Measurements from ENCODE around the gene H3-3A. TPM values are rescaled to one million over a fixed set of nuclear protein-coding genes. Genes with fewer than 3 reads are reported as not detected.

The H3-3A gene
- total and polyA plus RNA-seq, 10 donors: 362 to 1,089 (median 575) TPM

DNA sequence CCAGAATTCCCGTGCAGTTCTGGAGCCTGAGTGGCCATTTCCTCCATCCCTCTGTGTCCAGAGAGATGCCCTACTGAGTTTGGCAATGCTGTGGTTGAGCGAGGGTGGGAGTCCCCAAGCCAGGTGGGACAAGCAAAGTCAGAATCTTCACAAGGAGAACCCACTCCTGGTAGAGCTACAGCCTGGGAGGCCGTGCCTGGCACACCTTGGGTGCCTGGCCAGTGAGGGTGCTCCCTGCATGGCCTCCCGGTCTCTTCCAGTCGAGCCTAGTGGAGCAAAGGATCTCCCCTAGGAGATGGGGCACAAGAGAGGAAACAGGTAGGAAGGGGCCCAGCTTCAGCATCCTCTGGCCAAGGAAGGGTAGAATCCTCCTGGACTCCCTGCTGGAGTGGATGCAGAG lies 57.9 kb downstream of the H3-3A start:
- Histone ChIP-seq H3K36me3 (no peaks in the 10 kb centered on the region), H3K4me1 (peaks cover 9 to 62% (median 45%) of the 10 kb centered on the region in 6 donors), H3K9me3 (no peaks in the 10 kb centered on the region), H3K27me3 (replicated peaks in 1 of 7) (peaks cover 0 to 10% (median 0%) of the 10 kb centered on the region in 7 donors), H3K27ac (no peak overlapping the region), H3K4me3 (no peak overlapping the region)
- DNase-seq: peak; percentile 74
- no peak for TF ChIP-seq POLR2AphosphoS5 (IDR thresholded peaks at IDR 0.05)
- no peak for TF ChIP-seq POLR2A (IDR thresholded peaks at IDR 0.05)
- TF ChIP-seq, protein P1, sequence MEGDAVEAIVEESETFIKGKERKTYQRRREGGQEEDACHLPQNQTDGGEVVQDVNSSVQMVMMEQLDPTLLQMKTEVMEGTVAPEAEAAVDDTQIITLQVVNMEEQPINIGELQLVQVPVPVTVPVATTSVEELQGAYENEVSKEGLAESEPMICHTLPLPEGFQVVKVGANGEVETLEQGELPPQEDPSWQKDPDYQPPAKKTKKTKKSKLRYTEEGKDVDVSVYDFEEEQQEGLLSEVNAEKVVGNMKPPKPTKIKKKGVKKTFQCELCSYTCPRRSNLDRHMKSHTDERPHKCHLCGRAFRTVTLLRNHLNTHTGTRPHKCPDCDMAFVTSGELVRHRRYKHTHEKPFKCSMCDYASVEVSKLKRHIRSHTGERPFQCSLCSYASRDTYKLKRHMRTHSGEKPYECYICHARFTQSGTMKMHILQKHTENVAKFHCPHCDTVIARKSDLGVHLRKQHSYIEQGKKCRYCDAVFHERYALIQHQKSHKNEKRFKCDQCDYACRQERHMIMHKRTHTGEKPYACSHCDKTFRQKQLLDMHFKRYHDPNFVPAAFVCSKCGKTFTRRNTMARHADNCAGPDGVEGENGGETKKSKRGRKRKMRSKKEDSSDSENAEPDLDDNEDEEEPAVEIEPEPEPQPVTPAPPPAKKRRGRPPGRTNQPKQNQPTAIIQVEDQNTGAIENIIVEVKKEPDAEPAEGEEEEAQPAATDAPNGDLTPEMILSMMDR (IDR thresholded peaks at IDR 0.05 in 8 of 11, conservative IDR thresholded peaks at IDR 0.05 in 3 of 11): no peak
- intact Hi-C loops (cut with DNase I; ENCODE audit: low total_unique reads): no loop called here
- WGBS, 5 donors: 63 to 88% (median 81%) methylated on average over 4 to 5 of the region's 5 CpGs

DNA sequence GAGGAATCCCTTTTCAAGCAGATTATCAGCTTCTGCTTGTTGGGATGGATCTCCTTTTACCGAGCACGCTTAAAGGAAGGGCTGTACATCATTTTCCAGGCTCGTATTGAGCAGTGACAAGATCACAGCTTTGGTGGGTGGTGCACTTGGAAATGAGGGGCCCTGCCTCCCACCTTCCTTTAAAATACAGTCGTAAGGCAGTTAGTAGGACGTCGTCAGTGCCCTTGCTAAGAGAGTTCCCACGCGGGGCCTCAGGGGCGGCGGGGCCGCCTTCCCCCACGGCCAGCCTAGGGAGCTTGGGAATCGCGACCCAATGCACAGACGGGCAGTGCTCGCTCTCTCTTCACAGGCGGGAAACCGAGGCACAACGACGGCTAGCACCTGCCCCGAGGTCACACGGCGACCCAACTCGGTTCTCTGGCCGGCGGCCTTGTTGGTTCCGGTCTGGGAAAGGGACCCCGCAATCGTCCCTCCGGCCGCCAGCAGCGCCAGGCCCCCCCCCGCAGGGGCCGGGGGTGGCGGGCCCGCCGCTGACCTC lies 58.6 kb downstream of the H3-3A start:
- TF ChIP-seq POLR2AphosphoS5 (IDR thresholded peaks at IDR 0.05): no peak
- no peak for TF ChIP-seq POLR2A (IDR thresholded peaks at IDR 0.05)
- TF ChIP-seq, protein P1 (IDR thresholded peaks at IDR 0.05 in 8 of 11, conservative IDR thresholded peaks at IDR 0.05 in 3 of 11): no peak
- Histone ChIP-seq H3K36me3 (no peaks in the 10 kb centered on the region), H3K27ac (peak overlapping the region in 7 of 8 donors; percentile 82 to 96 (median 92)), H3K27me3 (replicated peaks in 1 of 7) (peaks cover 0 to 10% (median 0%) of the 10 kb centered on the region in 7 donors), H3K4me3 (peak overlapping the region; percentile 52 to 84 (median 66)), H3K9me3 (no peaks in the 10 kb centered on the region), H3K4me1 (peaks cover 9 to 69% (median 48%) of the 10 kb centered on the region in 6 donors)
- intact Hi-C loops (cut with DNase I; ENCODE audit: low total_unique reads): no loop called here
- DNase-seq: no peak
- WGBS, 5 donors: 9 to 28% (median 16%) methylated on average over 12 to 37 of the region's 37 CpGs

Other genes with a start within 250 kb of the H3-3A start
- gene TMEM63A, start 180.3 kb upstream of the H3-3A start, total RNA-seq: 100 to 1,000 TPM in 5 of 7 donors, 10 to 100 TPM in 2; 93.9 to 143 (median 122) TPM
- 10 to 100 TPM; 15.0 to 47.4 (median 23.6) TPM for gene TMEM63A, start 180.3 kb upstream of the H3-3A start, polyA plus RNA-seq
- gene LEFTY1, start 173.6 kb upstream of the H3-3A start, total RNA-seq: under 1 TPM in 4 of 7 donors, not detected in 3; 0.34 to 0.95 (median 0.48) TPM
- gene LEFTY1, start 173.6 kb upstream of the H3-3A start, polyA plus RNA-seq: under 1 TPM; 0.06 to 0.09 (median 0.09) TPM
- 10 to 100 TPM; 50.0 to 72.8 (median 67.6) TPM for gene PYCR2, start 138.5 kb upstream of the H3-3A start, total RNA-seq
- 10 to 100 TPM; 68.1 to 80.4 (median 79.9) TPM for gene PYCR2, start 138.5 kb upstream of the H3-3A start, polyA plus RNA-seq
- under 1 TPM in 3 of 7 donors, not detected in 4; 0.34 to 0.54 (median 0.37) TPM for gene LEFTY2, start 121.5 kb upstream of the H3-3A start, total RNA-seq
- gene LEFTY2, start 121.5 kb upstream of the H3-3A start, polyA plus RNA-seq: under 1 TPM; 0.06 to 0.65 (median 0.11) TPM
- gene SDE2, start 63.4 kb upstream of the H3-3A start, total RNA-seq: 10 to 100 TPM; 18.4 to 23.6 (median 21.7) TPM
- gene SDE2, start 63.4 kb upstream of the H3-3A start, polyA plus RNA-seq: 1 to 10 TPM; 4.6 to 9.9 (median 5.6) TPM
- 10 to 100 TPM; 26.0 to 43.0 (median 31.2) TPM for gene ACBD3, start 124.0 kb downstream of the H3-3A start, total RNA-seq
- 10 to 100 TPM in 2 of 3 donors, 1 to 10 TPM in 1; 6.1 to 14.7 (median 10.1) TPM for gene ACBD3, start 124.0 kb downstream of the H3-3A start, polyA plus RNA-seq
- gene MIXL1, start 160.9 kb downstream of the H3-3A start, total RNA-seq: 1 to 10 TPM in 5 of 7 donors, not detected in 2; 1.1 to 2.3 (median 1.2) TPM
- under 1 TPM; 0.07 to 0.44 (median 0.10) TPM for gene MIXL1, start 160.9 kb downstream of the H3-3A start, polyA plus RNA-seq
- 1 to 10 TPM; 2.2 to 6.3 (median 3.6) TPM for gene LIN9, start 246.4 kb downstream of the H3-3A start, total RNA-seq
- gene LIN9, start 246.4 kb downstream of the H3-3A start, polyA plus RNA-seq: 1 to 10 TPM; 1.8 to 2.8 (median 2.4) TPM

All from spleen (tissue), 11 donors.